Colonic mucosa (tissue), 4 donors: ENCODE data around the gene BACE1. TPM values are rescaled to one million over a fixed set of nuclear protein-coding genes. Genes with fewer than 3 reads are reported as not detected.

ENCODE experiments used
- DNase-seq: peaks from one replicate; pipeline ENCODE4 v3.0.0-alpha.2; 2020
- H3K27ac ChIP-seq: fragments of 200-600 bp; one replicate; pipeline ENCODE4 v1.8.0; 2021
- H3K27me3 ChIP-seq: fragments of 200-600 bp; one replicate; pipeline ENCODE4 v1.8.0; 2021
- H3K36me3 ChIP-seq: fragments of 200-600 bp; one replicate; pipeline ENCODE4 v1.8.0; 2021
- H3K4me1 ChIP-seq: fragments of 200-600 bp; one replicate; pipeline ENCODE4 v1.8.0; 2021; ENCODE audit warnings: mild to moderate bottlenecking
- H3K4me3 ChIP-seq: fragments of 200-600 bp; one replicate; pipeline ENCODE4 v1.8.0; 2021
- H3K9ac ChIP-seq, 2 donors: one replicate each; pipeline ENCODE4 v1.7.0; 2013; ENCODE audit warnings: control low read depth in 2 of 2, low read depth in 2 of 2, low read length in 2 of 2
- H3K9me3 ChIP-seq: fragments of 200-600 bp; one replicate; pipeline ENCODE4 v1.8.0; 2021
- CTCF ChIP-seq: fragments of 200-600 bp; IDR thresholded peaks from one replicate; pipeline ENCODE4 v1.8.0; 2022; ENCODE audit warnings: antibody characterized with exemption, mild to moderate bottlenecking
- intact Hi-C: fragments of 100-400 bp; cut with DNase I; formaldehyde crosslinking; loops from one replicate; pipeline ENCODE4 v1.14.1; 2022
- total RNA-seq, 2 donors: library from RNA; stranded (reverse); fragmentation: NEBNext Ultra II Directional in 1 of 2; extraction: Animal tissue kit (Norgen Biotek cat#: 25700) in 1 of 2; gene quantifications; one replicate each; pipeline ENCODE4 v1.2.1, GENCODE V29; 2021
- donor health status: healthy.
- donor health status: DM: no; HTN: no; CAD: no.
- donor health status: DM: no; HTN: no; CAD: no.

The BACE1 gene
- total RNA-seq, 2 donors from 2014 or later: 11.1 to 11.5 TPM

GRCh38 chr11:117337076-117337475 is 21.0 kb upstream of the BACE1 start:
- DNase-seq: no peak
- Histone ChIP-seq H3K27ac (no peak overlapping the region), H3K9ac (no peak overlapping the region), H3K36me3 (no peaks in the 10 kb centered on the region), H3K4me3 (no peak overlapping the region), H3K4me1 (no peaks in the 10 kb centered on the region), H3K9me3 (no peaks in the 10 kb centered on the region), H3K27me3 (no peaks in the 10 kb centered on the region)
- TF ChIP-seq CTCF: no peak
- intact Hi-C loops: no loop called here

GRCh38 chr11:117335399-117335798 is 19.3 kb upstream of the BACE1 start:
- Histone ChIP-seq H3K27ac (no peak overlapping the region), H3K9me3 (no peaks in the 10 kb centered on the region), H3K36me3 (no peaks in the 10 kb centered on the region), H3K4me3 (no peak overlapping the region), H3K9ac (no peak overlapping the region), H3K4me1 (no peaks in the 10 kb centered on the region), H3K27me3 (no peaks in the 10 kb centered on the region)
- TF ChIP-seq CTCF: no peak
- no peak for DNase-seq
- intact Hi-C loops: no loop called here

- H3K4me3 ChIP-seq: no peak overlapping the region
- no peaks in the 10 kb centered on the region for H3K9me3 ChIP-seq
- no peaks in the 10 kb centered on the region for H3K27me3 ChIP-seq
- no peak for TF ChIP-seq CTCF
- H3K9ac ChIP-seq: no peak overlapping the region
- intact Hi-C loops: no loop called here
- no peaks in the 10 kb centered on the region for H3K4me1 ChIP-seq
- DNase-seq: no peak
- no peak overlapping the region for H3K27ac ChIP-seq
- no peaks in the 10 kb centered on the region for H3K36me3 ChIP-seq
Measured at GRCh38 chr11:117334896-117335295, 18.8 kb upstream of the BACE1 start.

GRCh38 chr11:117333917-117334316 is 17.9 kb upstream of the BACE1 start:
- Histone ChIP-seq H3K27me3 (no peaks in the 10 kb centered on the region), H3K4me1 (peaks cover 3% of the 10 kb centered on the region), H3K9ac (no peak overlapping the region), H3K27ac (no peak overlapping the region), H3K9me3 (no peaks in the 10 kb centered on the region), H3K4me3 (no peak overlapping the region), H3K36me3 (no peaks in the 10 kb centered on the region)
- TF ChIP-seq CTCF: no peak
- no peak for DNase-seq
- intact Hi-C loops: no loop called here

GRCh38 chr11:117332843-117333242 is 16.8 kb upstream of the BACE1 start:
- H3K9ac ChIP-seq: no peak overlapping the region

More at GRCh38 chr11:117332843-117333242, 16.8 kb upstream of the BACE1 start:
- no peak overlapping the region for H3K4me3 ChIP-seq
- intact Hi-C loops: no loop called here
- H3K9me3 ChIP-seq: no peaks in the 10 kb centered on the region
- H3K4me1 ChIP-seq: peaks cover 5% of the 10 kb centered on the region
- H3K27ac ChIP-seq: no peak overlapping the region
- H3K27me3 ChIP-seq: no peaks in the 10 kb centered on the region
- H3K36me3 ChIP-seq: no peaks in the 10 kb centered on the region
- DNase-seq: no peak
- TF ChIP-seq CTCF: no peak
